Measurements from ENCODE around the gene GOLGA6L26.
"Not testable (repeated sequence)": the region's sequence is repeated elsewhere in the genome, so short reads cannot be mapped to it uniquely, and the experiment has no call there.

GOLGA6L26 gene

GRCh38 chr15:23334096-23334495 is at the start of gene GOLGA6L26:
TSS of gene GOLGA6L26 (minus strand) at chr15:23334196. CDS start at chr15:23334135, 61 bp downstream.
- not testable (repeated sequence) for H3K4me3 ChIP-seq (ENCODE audit: low read depth, low read length); DNase-seq (ENCODE audit: low read depth)

- H3K4me3 ChIP-seq (ENCODE audit: low read depth, low read length); DNase-seq (ENCODE audit: low read depth): not testable (repeated sequence)
Measured at GRCh38 chr15:23381192-23381591, 47.2 kb upstream of the GOLGA6L26 start.

- DNase-seq (ENCODE audit: low read depth); H3K4me3 ChIP-seq (ENCODE audit: low read depth, low read length): not testable (repeated sequence)
Measured at GRCh38 chr15:23380700-23381099, 46.7 kb upstream of the GOLGA6L26 start.

GRCh38 chr15:23378946-23379345 is 45.0 kb upstream of the GOLGA6L26 start:
- H3K4me3 ChIP-seq (ENCODE audit: low read depth, low read length); DNase-seq (ENCODE audit: low read depth): not testable (repeated sequence)

- DNase-seq (ENCODE audit: low read depth); H3K4me3 ChIP-seq (ENCODE audit: low read depth, low read length): not testable (repeated sequence)
Measured at GRCh38 chr15:23374226-23374625, 40.2 kb upstream of the GOLGA6L26 start.

GRCh38 chr15:23372891-23373600 is 39.0 kb upstream of the GOLGA6L26 start:
- not testable (repeated sequence) for H3K4me3 ChIP-seq (ENCODE audit: low read depth, low read length); DNase-seq (ENCODE audit: low read depth)

- no peak overlapping the region for H3K4me3 ChIP-seq (ENCODE audit: low read depth, low read length)
- no peak for TF ChIP-seq CTCF (conservative IDR thresholded peaks at IDR 0.05; ENCODE audit: low read depth, low read length)
- peak; percentile 38 for DNase-seq (ENCODE audit: low read depth)
Measured at GRCh38 chr15:23372284-23372683, 38.3 kb upstream of the GOLGA6L26 start.

GRCh38 chr15:23371868-23372267 is 37.9 kb upstream of the GOLGA6L26 start:
- H3K4me3 ChIP-seq (ENCODE audit: low read depth, low read length); DNase-seq (ENCODE audit: low read depth): not testable (repeated sequence)

- DNase-seq (ENCODE audit: low read depth); H3K4me3 ChIP-seq (ENCODE audit: low read depth, low read length): not testable (repeated sequence)
Measured at GRCh38 chr15:23371134-23371533, 37.1 kb upstream of the GOLGA6L26 start.

GRCh38 chr15:23370578-23370977 is 36.6 kb upstream of the GOLGA6L26 start:
- H3K4me3 ChIP-seq (ENCODE audit: low read depth, low read length): no peak overlapping the region
- TF ChIP-seq CTCF (conservative IDR thresholded peaks at IDR 0.05; ENCODE audit: low read depth, low read length): no peak
- no peak for DNase-seq (ENCODE audit: low read depth)

GRCh38 chr15:23364261-23364660 is 30.3 kb upstream of the GOLGA6L26 start:
- DNase-seq (ENCODE audit: low read depth); H3K4me3 ChIP-seq (ENCODE audit: low read depth, low read length): not testable (repeated sequence)

- not testable (repeated sequence) for DNase-seq (ENCODE audit: low read depth); H3K4me3 ChIP-seq (ENCODE audit: low read depth, low read length)
Measured at GRCh38 chr15:23362622-23363021, 28.6 kb upstream of the GOLGA6L26 start.

- H3K4me3 ChIP-seq (ENCODE audit: low read depth, low read length); DNase-seq (ENCODE audit: low read depth): not testable (repeated sequence)
Measured at GRCh38 chr15:23354448-23354847, 20.5 kb upstream of the GOLGA6L26 start, which contains the start of gene GOLGA8S. TSS of gene GOLGA8S (plus strand) at chr15:23354748. CDS start at chr15:23354810, 62 bp downstream.

GRCh38 chr15:23311233-23311632 is 22.8 kb downstream of the GOLGA6L26 start:
- H3K4me3 ChIP-seq (ENCODE audit: low read depth, low read length); DNase-seq (ENCODE audit: low read depth): not testable (repeated sequence)

- H3K4me3 ChIP-seq (ENCODE audit: low read depth, low read length); DNase-seq (ENCODE audit: low read depth): not testable (repeated sequence)
Measured at GRCh38 chr15:23305921-23306320, 28.1 kb downstream of the GOLGA6L26 start.

- DNase-seq (ENCODE audit: low read depth): not testable (repeated sequence)
- H3K4me3 ChIP-seq (ENCODE audit: low read depth, low read length): peak overlapping the region; percentile 22
Measured at GRCh38 chr15:23304805-23305204, 29.2 kb downstream of the GOLGA6L26 start.

- DNase-seq (ENCODE audit: low read depth): not testable (repeated sequence)
- H3K4me3 ChIP-seq (ENCODE audit: low read depth, low read length): peak overlapping the region; percentile 56
Measured at GRCh38 chr15:23304267-23304666, 29.7 kb downstream of the GOLGA6L26 start.

GRCh38 chr15:23303654-23304053 is 30.3 kb downstream of the GOLGA6L26 start:
- not testable (repeated sequence) for DNase-seq (ENCODE audit: low read depth)
- H3K4me3 ChIP-seq (ENCODE audit: low read depth, low read length): peak overlapping the region; percentile 56
